Heart left ventricle (tissue), 16 donors: ENCODE results near the gene RPS6KA2. TPM values are rescaled to one million over a fixed set of nuclear protein-coding genes. Genes with fewer than 3 reads are reported as not detected.
A peak's percentile ranks its signal among the peaks of the same experiment; 100 is the strongest.

Experiments used
- ATAC-seq, 4 donors: fragments of 200-7000 bp; cut with Tn5 transposase; one replicate each; pipeline ENCODE4 v1.9.1; 2020 to 2022; ENCODE audit warnings: moderate library complexity in 4 of 4, mild to moderate bottlenecking in 3 of 4, moderate number of reproducible peaks in 1 of 4
- DNase-seq, 5 donors: peaks; one replicate each; pipeline ENCODE4 v3.0.0-alpha.2; 2020
- H3K27ac ChIP-seq, 12 donors: fragments of 200-600 bp; sonication (generic) in 4 of 12; one replicate each; pipeline versions ENCODE4 v1.5.0 to v1.8.0; 2016 to 2022; ENCODE audit warnings: mild to moderate bottlenecking in 2 of 12
- H3K27me3 ChIP-seq, 9 donors: fragments of 200-600 bp; sonication (generic) in 2 of 9; one replicate each; pipeline versions ENCODE4 v1.5.1 to v1.8.0; 2016 to 2022; ENCODE audit warnings: mild to moderate bottlenecking in 3 of 9
- H3K36me3 ChIP-seq, 9 donors: fragments of 200-600 bp; sonication (generic) in 2 of 9; one replicate each; pipeline versions ENCODE4 v1.5.0 to v1.8.0; 2018 to 2022; ENCODE audit warnings: mild to moderate bottlenecking in 2 of 9
- H3K4me1 ChIP-seq, 12 donors: fragments of 200-600 bp; sonication (generic) in 4 of 12; one replicate each; pipeline versions ENCODE4 v1.5.0 to v1.8.0; 2016 to 2022; ENCODE audit warnings: mild to moderate bottlenecking in 3 of 12
- H3K4me3 ChIP-seq, 12 donors: fragments of 200-600 bp; sonication (generic) in 4 of 12; one replicate each; pipeline versions ENCODE4 v1.5.0 to v1.8.0; 2017 to 2022; ENCODE audit warnings: mild to moderate bottlenecking in 9 of 12, moderate library complexity in 4 of 12
- H3K9me3 ChIP-seq, 12 donors: fragments of 200-600 bp; sonication (generic) in 4 of 12; one replicate each; pipeline versions ENCODE4 v1.5.0 to v1.8.0; 2016 to 2022; ENCODE audit warnings: mild to moderate bottlenecking in 1 of 12
- POLR2A ChIP-seq, 2 donors: fragments of 450-650 bp; IDR thresholded peaks; one replicate each; pipeline ENCODE4 v1.6.1; 2017; ENCODE audit warnings: antibody characterized with exemption in 2 of 2, mild to moderate bottlenecking in 2 of 2, moderate library complexity in 2 of 2
- WGBS, 4 donors: extraction: QIAGEN DNeasy Blood & Tissue Kit in 2 of 4; methylation state at CpG; one replicate each; pipeline versions ENCODE4 v1.1.5 to v1.1.7; 2013 to 2018; 5-methylcytosine and 5-hydroxymethylcytosine counted together
- intact Hi-C, 10 donors: fragments of 100-400 bp; cut with DNase I; formaldehyde crosslinking; loops; one replicate each; pipeline versions ENCODE4 v1.11.1 to v1.14.2; 2022
- polyA plus RNA-seq, 2 donors: library from polyadenylated mRNA; stranded (reverse); fragments of 200-250 nt; gene quantifications; one replicate each; pipeline ENCODE4 v1.2.3, GENCODE V29; 2013
- total RNA-seq, 9 donors: library from RNA; depleted of rRNA in 2 of 9; stranded (reverse); fragments of >200 nt in 2 of 9; fragmentation: NEBNext Ultra II Directional in 3 of 9; extraction: Animal tissue kit (Norgen Biotek cat#: 25700) in 3 of 9; gene quantifications; one replicate each; pipeline versions ENCODE4 v1.1.0 to v1.2.4, GENCODE V29; 2016 to 2023
- TF ChIP-seq, protein P1 (sequence below), 12 donors: fragments of 200-600 bp; sonication (generic) in 4 of 12; IDR thresholded peaks; one replicate each; pipeline versions ENCODE4 v1.5.0 to v1.8.0; 2018 to 2022; ENCODE audit warnings: antibody characterized with exemption in 12 of 12, mild to moderate bottlenecking in 5 of 12
- donor health status: ischemic (EF 13 %, LVEDD 7.1; RV severe dilation, severe dysfunction).
- donor health status: healthy with polysubstance abuse.
- donor health status: DM: no; HTN: yes; CAD: no.
- donor health status: DM: no; HTN: no; CAD: no.
- donor health status: ischemic (EF 25% LVEDD 6.9; RV normal size, moderate dysfunction).
- donor health status: ischemic (EF 25% LVEDD 5.7; RV mildly dilated, moderate dysfunction).
- donor health status: healthy.
- donor health status: DM: yes; HTN: yes; CAD: no.
- donor health status: ischemic (EF 35%, LVEDD 5.7; RV mildly dilated, moderate dysfunction).
- donor health status: nonischemic (EF 11% LVEDD 7.7; RV severe dilation, severe dysfunction).
- donor health status: DM: yes; HTN: yes; CAD: no.
- donor health status: PGD.
- donor health status: ischemic (EF 29% LVEDD 5.4; RV normal size, mild dysfunction).
- donor health status: nonischemic (EF 23%, LVEDD 6.1; RV moderate dilation, normal function).

RPS6KA2 gene
- total and polyA plus RNA-seq, 11 donors: 23.0 to 171 (median 91.6) TPM

DNA sequence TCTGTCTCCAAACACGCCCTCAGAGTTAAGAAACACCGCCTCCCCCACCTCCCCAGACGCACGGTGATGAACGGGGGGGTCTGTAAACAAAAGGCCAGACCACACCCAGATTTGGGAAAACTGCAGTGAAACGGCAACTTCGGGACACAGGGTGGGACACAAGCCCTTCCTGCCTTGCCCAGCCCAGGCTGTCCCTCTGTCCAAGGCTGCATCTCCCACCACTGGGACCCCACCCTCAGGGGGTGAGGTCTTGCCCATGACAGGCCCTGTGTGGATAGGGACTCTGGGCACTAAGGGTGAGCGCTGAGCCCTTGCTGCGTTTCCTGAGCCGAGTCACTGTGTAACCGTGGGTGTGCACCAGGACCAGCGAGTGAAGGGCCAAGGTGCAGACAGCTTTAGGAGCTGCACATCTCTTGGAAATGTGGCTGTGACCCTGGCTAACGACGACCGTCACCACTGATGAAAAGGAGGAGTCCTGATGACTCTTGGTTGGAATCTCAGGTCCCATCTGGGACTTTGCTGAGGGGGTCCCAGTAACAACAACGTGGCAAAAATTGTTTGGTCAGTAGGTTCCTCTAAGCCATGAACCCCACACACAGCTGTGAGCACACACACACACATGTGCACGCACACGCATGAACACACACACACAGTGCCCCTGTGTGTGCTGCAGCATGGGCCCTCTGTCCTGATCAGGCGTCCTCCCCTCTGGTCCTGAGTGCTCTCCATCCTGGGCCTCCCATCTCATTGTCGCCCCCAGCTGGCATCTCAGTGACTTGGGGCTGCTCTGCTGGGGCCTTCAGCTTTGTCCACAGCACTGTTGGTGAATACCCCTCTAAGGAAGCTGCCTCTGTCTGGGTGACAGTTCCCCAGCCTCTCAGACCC, 141.2 kb downstream of the RPS6KA2 start:
- WGBS, 4 donors: 80 to 89% (median 82%) methylated on average over 18 to 20 of the region's 20 CpGs
- intact Hi-C loops: loop anchor here in 1 of 10 donors (5.0 kb wide), 1 partner anchor 141 kb away; the partner anchor contains the start of gene RPS6KA2
- no peaks in the 10 kb centered on the region for H3K9me3 ChIP-seq
- H3K27ac ChIP-seq: no peak overlapping the region
- TF ChIP-seq, protein P1, sequence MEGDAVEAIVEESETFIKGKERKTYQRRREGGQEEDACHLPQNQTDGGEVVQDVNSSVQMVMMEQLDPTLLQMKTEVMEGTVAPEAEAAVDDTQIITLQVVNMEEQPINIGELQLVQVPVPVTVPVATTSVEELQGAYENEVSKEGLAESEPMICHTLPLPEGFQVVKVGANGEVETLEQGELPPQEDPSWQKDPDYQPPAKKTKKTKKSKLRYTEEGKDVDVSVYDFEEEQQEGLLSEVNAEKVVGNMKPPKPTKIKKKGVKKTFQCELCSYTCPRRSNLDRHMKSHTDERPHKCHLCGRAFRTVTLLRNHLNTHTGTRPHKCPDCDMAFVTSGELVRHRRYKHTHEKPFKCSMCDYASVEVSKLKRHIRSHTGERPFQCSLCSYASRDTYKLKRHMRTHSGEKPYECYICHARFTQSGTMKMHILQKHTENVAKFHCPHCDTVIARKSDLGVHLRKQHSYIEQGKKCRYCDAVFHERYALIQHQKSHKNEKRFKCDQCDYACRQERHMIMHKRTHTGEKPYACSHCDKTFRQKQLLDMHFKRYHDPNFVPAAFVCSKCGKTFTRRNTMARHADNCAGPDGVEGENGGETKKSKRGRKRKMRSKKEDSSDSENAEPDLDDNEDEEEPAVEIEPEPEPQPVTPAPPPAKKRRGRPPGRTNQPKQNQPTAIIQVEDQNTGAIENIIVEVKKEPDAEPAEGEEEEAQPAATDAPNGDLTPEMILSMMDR (IDR thresholded peaks at IDR 0.05): no peak
- TF ChIP-seq POLR2A (IDR thresholded peaks at IDR 0.05): no peak
- no peak overlapping the region for H3K4me3 ChIP-seq
- DNase-seq: peak in 2 of 5 donors; percentile 16 to 35
- H3K4me1 ChIP-seq: peaks cover 0 to 28% (median 17%) of the 10 kb centered on the region in 12 donors
- no peaks in the 10 kb centered on the region for H3K27me3 ChIP-seq
- ATAC-seq: peak in 2 of 4 donors; percentile 13 to 20
- peaks cover 0 to 52% (median 35%) of the 10 kb centered on the region in 9 donors for H3K36me3 ChIP-seq

DNA sequence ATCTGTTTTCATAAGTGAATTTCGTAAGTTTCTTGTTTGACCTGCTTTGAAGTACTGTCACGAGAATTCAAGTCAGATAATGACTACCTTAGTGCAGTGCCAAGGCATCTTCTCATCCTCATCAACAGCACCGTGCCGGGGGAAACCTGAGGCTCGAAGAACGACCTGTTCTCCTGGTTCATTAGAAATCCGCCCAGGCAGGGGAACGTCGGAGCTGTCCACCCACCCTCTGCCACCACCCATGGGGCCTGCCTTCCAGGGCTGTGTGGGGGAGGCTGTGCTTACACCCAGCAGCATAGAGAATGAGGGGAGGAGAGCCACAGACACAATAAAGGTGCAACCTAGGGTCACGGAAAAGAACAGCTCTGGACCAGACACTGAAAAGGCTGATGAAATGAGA, 142.2 kb downstream of the RPS6KA2 start:
- intact Hi-C loops: loop anchor here in 1 of 10 donors (5.0 kb wide), 1 partner anchor 142 kb away; the partner anchor contains the start of gene RPS6KA2
- H3K9me3 ChIP-seq: no peaks in the 10 kb centered on the region
- peaks cover 0 to 26% (median 15%) of the 10 kb centered on the region in 12 donors for H3K4me1 ChIP-seq
- H3K27ac ChIP-seq: no peak overlapping the region
- no peak overlapping the region for H3K4me3 ChIP-seq
- TF ChIP-seq, protein P1 (IDR thresholded peaks at IDR 0.05): no peak
- TF ChIP-seq POLR2A (IDR thresholded peaks at IDR 0.05): no peak
- 77 to 88% (median 83%) methylated on average over 10 of the region's 10 CpGs for WGBS, 4 donors
- ATAC-seq: no peak
- H3K36me3 ChIP-seq: peaks cover 0 to 57% (median 39%) of the 10 kb centered on the region in 9 donors
- DNase-seq: peak in 2 of 5 donors; percentile 19 to 22
- H3K27me3 ChIP-seq: no peaks in the 10 kb centered on the region

DNA sequence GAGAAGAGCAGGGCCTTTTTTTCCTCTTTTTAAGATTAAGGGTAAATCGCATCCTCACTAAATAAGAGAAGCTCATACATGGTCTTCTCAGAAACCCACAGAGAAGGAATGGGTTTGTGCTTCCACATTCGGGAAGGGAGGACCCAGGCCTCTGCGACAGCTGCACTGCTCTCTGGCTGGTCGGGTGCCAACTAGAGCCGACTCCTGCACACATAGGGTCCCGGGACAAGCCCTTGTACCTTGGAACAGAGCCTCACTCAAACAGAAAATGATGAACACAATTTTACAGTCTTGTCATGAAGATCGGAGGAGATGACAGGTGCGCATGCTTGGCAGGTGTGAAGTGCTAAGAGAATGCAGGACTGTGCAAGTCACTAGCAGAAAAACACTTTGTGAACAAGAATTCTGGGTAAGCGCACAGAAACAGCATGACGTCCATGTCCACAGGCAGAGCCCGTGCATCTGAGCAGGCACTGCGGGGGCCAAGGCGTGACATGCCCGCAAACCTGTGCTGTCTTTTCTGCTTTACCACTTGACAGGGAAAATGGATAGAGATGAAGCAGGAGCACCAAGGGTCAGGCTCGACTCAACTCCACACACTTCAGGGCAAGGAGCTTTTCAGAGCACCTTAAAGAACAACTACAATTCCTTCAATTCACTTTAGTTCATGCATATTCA, 143.3 kb downstream of the RPS6KA2 start:
- TF ChIP-seq POLR2A (IDR thresholded peaks at IDR 0.05): no peak
- TF ChIP-seq, protein P1 (IDR thresholded peaks at IDR 0.05): no peak
- ATAC-seq (no peak), DNase-seq (peak in 2 of 5 donors; percentile 3 to 16)
- Histone ChIP-seq H3K4me3 (no peak overlapping the region), H3K27me3 (no peaks in the 10 kb centered on the region), H3K4me1 (peaks cover 0 to 17% (median 9%) of the 10 kb centered on the region in 12 donors), H3K27ac (no peak overlapping the region), H3K36me3 (peaks cover 0 to 66% (median 48%) of the 10 kb centered on the region in 9 donors), H3K9me3 (no peaks in the 10 kb centered on the region)
- 91 to 93% (median 92%) methylated on average over 15 of the region's 15 CpGs for WGBS, 4 donors
- intact Hi-C loops: no loop called here

DNA sequence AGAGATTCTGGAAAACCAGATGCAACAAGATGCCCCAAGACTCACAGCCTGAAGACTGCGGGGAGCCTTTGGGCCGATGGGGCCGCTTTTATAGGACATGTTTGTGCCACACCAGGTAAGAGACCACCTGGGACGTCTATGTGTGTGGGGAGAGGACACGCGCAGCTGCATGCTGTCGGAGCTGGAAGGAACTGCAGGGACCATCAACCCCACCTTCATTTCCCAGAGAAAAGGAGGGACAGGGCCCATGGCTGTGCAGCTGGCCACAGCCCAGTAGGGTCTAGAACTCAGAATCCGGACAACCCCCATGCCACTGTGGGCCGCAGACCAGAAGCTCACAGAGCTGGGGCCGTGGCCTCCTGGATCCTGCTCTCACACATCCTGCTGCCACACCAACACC, 144.0 kb downstream of the RPS6KA2 start:
- WGBS, 4 donors: 92 to 100% (median 95%) methylated on average over 6 to 10 of the region's 10 CpGs
- intact Hi-C loops: no loop called here

More for the DNA sequence above, 144.0 kb downstream of the RPS6KA2 start:
- TF ChIP-seq POLR2A (IDR thresholded peaks at IDR 0.05): no peak
- TF ChIP-seq, protein P1 (IDR thresholded peaks at IDR 0.05): no peak
- DNase-seq: peak in 1 of 5 donors; percentile 13
- H3K36me3 ChIP-seq: peaks cover 0 to 71% (median 55%) of the 10 kb centered on the region in 9 donors
- ATAC-seq: no peak
- H3K4me3 ChIP-seq: no peak overlapping the region
- H3K9me3 ChIP-seq: no peaks in the 10 kb centered on the region
- no peak overlapping the region for H3K27ac ChIP-seq
- peaks cover 0 to 11% (median 5%) of the 10 kb centered on the region in 12 donors for H3K4me1 ChIP-seq
- H3K27me3 ChIP-seq: no peaks in the 10 kb centered on the region
